Activated T-helper 1 cell treated with anti-CD3 and anti-CD28 coated beads, Interleukin-12 subunit alpha, Interleukin-12 subunit beta, Interleukin-2, Interleukin-4 antibody, amounts not matched to agents 30 ng/mL and 10 ng/mL and 1 ng/mL, durations not matched to agents 14 hours and 24 hours and 36 hours (primary cell): Measurements from ENCODE around the gene HDAC4. TPM values are rescaled to one million over a fixed set of nuclear protein-coding genes. Genes with fewer than 3 reads are reported as not detected.

Experiments used
- DNase-seq: peaks from one replicate; pipeline ENCODE4 v3.0.0; 2021; ENCODE audit warnings: low spot score
- H3K27ac Mint-ChIP-seq: one replicate; pipeline ENCODE4 v1.8.0; 2021; ENCODE audit warnings: mild to moderate bottlenecking, mixed read lengths
- H3K27me3 Mint-ChIP-seq: one replicate; pipeline ENCODE4 v1.8.0; 2022; ENCODE audit warnings: mild to moderate bottlenecking, moderate library complexity, mixed read lengths; ENCODE audit not compliant: insufficient read depth
- H3K36me3 Mint-ChIP-seq: one replicate; pipeline ENCODE4 v1.8.0; 2021; ENCODE audit warnings: low read depth, mixed read lengths
- H3K4me1 Mint-ChIP-seq: one replicate; pipeline ENCODE4 v1.8.0; 2021; ENCODE audit warnings: low read depth, mixed read lengths
- H3K4me3 Mint-ChIP-seq: one replicate; pipeline ENCODE4 v1.8.0; 2021; ENCODE audit warnings: mild to moderate bottlenecking, moderate library complexity, mixed read lengths
- H3K9me3 Mint-ChIP-seq: one replicate; pipeline ENCODE4 v1.8.0; 2021; ENCODE audit warnings: mixed read lengths
- intact Hi-C: fragments of 100-400 bp; cut with micrococcal nuclease; formaldehyde crosslinking; loops from one replicate; pipeline ENCODE4 v1.15.1; 2024
- total RNA-seq: library from RNA; stranded (reverse); gene quantifications from 2 replicates; pipeline ENCODE4 v1.2.3, GENCODE V29; 2022

The HDAC4 gene
- total RNA-seq, 1 donor from 2014 or later: 41.3 TPM

GRCh38 chr2:239337877-239338484 is 62.8 kb downstream of the HDAC4 start:
- Mint-ChIP-seq H3K27me3 (no peaks in the 10 kb centered on the region), H3K4me3 (no peak overlapping the region), H3K36me3 (peaks cover 10% of the 10 kb centered on the region), H3K27ac (no peak overlapping the region), H3K9me3 (no peaks in the 10 kb centered on the region), H3K4me1 (peaks cover 55% of the 10 kb centered on the region)
- intact Hi-C loops: no loop called here
- no peak for DNase-seq

GRCh38 chr2:239337122-239337876 is 63.5 kb downstream of the HDAC4 start:
- no peak overlapping the region for H3K4me3 Mint-ChIP-seq
- intact Hi-C loops: no loop called here
- no peak for DNase-seq
- peaks cover 8% of the 10 kb centered on the region for H3K36me3 Mint-ChIP-seq
- H3K9me3 Mint-ChIP-seq: no peaks in the 10 kb centered on the region
- H3K27ac Mint-ChIP-seq: no peak overlapping the region
- H3K27me3 Mint-ChIP-seq: no peaks in the 10 kb centered on the region
- H3K4me1 Mint-ChIP-seq: peaks cover 51% of the 10 kb centered on the region

- Mint-ChIP-seq H3K27ac (no peak overlapping the region), H3K36me3 (peaks cover 5% of the 10 kb centered on the region), H3K4me1 (peaks cover 48% of the 10 kb centered on the region), H3K9me3 (no peaks in the 10 kb centered on the region), H3K27me3 (no peaks in the 10 kb centered on the region), H3K4me3 (peak overlapping the region; percentile 19)
- intact Hi-C loops: no loop called here
- DNase-seq: no peak
Observed at GRCh38 chr2:239331560-239331959, 69.3 kb downstream of the HDAC4 start.

GRCh38 chr2:239330836-239331235 is 70.0 kb downstream of the HDAC4 start:
- peak overlapping the region; percentile 26 for H3K4me3 Mint-ChIP-seq
- H3K36me3 Mint-ChIP-seq: peaks cover 5% of the 10 kb centered on the region
- H3K4me1 Mint-ChIP-seq: peaks cover 50% of the 10 kb centered on the region
- intact Hi-C loops: no loop called here
- no peaks in the 10 kb centered on the region for H3K9me3 Mint-ChIP-seq
- peak overlapping the region; percentile 2 for H3K27ac Mint-ChIP-seq
- H3K27me3 Mint-ChIP-seq: no peaks in the 10 kb centered on the region
- no peak for DNase-seq

- Mint-ChIP-seq H3K4me1 (peaks cover 55% of the 10 kb centered on the region), H3K27me3 (no peaks in the 10 kb centered on the region), H3K36me3 (peaks cover 8% of the 10 kb centered on the region), H3K27ac (peak overlapping the region; percentile 2), H3K9me3 (no peaks in the 10 kb centered on the region), H3K4me3 (no peak overlapping the region)
- intact Hi-C loops: loop anchor here (5.0 kb wide), 1 partner anchor 1398 kb away; no protein-coding TSS in a partner anchor
- no peak for DNase-seq
Observed at GRCh38 chr2:239329972-239330572, 70.7 kb downstream of the HDAC4 start.

- Mint-ChIP-seq H3K9me3 (no peaks in the 10 kb centered on the region), H3K27me3 (no peaks in the 10 kb centered on the region), H3K4me3 (no peak overlapping the region), H3K4me1 (peaks cover 61% of the 10 kb centered on the region), H3K36me3 (peaks cover 12% of the 10 kb centered on the region), H3K27ac (peak overlapping the region; percentile 29)
- no peak for DNase-seq
- intact Hi-C loops: loop anchor here (5.0 kb wide), 1 partner anchor 1397 kb away; no protein-coding TSS in a partner anchor
Observed at GRCh38 chr2:239329284-239329971, 71.4 kb downstream of the HDAC4 start.

- peak overlapping the region; percentile 29 for H3K27ac Mint-ChIP-seq
- DNase-seq: no peak
- intact Hi-C loops: loop anchor here (5.0 kb wide), 1 partner anchor 1396 kb away; no protein-coding TSS in a partner anchor
Observed at GRCh38 chr2:239328351-239329191, 72.2 kb downstream of the HDAC4 start.

GRCh38 chr2:239327536-239328350 is 73.1 kb downstream of the HDAC4 start:
- H3K4me3 Mint-ChIP-seq: peak overlapping the region; percentile 75
- peaks cover 19% of the 10 kb centered on the region for H3K36me3 Mint-ChIP-seq
- peaks cover 78% of the 10 kb centered on the region for H3K4me1 Mint-ChIP-seq
- no peaks in the 10 kb centered on the region for H3K27me3 Mint-ChIP-seq
- peak overlapping the region; percentile 94 for H3K27ac Mint-ChIP-seq
- DNase-seq: no peak
- no peaks in the 10 kb centered on the region for H3K9me3 Mint-ChIP-seq
- intact Hi-C loops: loop anchor here (1.0 to 5.0 kb wide), 7 partner anchors 13 to 1395 kb away; no protein-coding TSS in a partner anchor

More at GRCh38 chr2:239328351-239329191, 72.2 kb downstream of the HDAC4 start:
- Mint-ChIP-seq H3K4me3 (no peak overlapping the region), H3K27me3 (no peaks in the 10 kb centered on the region), H3K4me1 (peaks cover 70% of the 10 kb centered on the region), H3K9me3 (no peaks in the 10 kb centered on the region), H3K36me3 (peaks cover 16% of the 10 kb centered on the region)

- peak; percentile 74 for DNase-seq
- H3K4me1 Mint-ChIP-seq: peaks cover 83% of the 10 kb centered on the region
- peak overlapping the region; percentile 61 for H3K4me3 Mint-ChIP-seq
- no peaks in the 10 kb centered on the region for H3K27me3 Mint-ChIP-seq
- H3K27ac Mint-ChIP-seq: peak overlapping the region; percentile 94
- no peaks in the 10 kb centered on the region for H3K9me3 Mint-ChIP-seq
- H3K36me3 Mint-ChIP-seq: peaks cover 19% of the 10 kb centered on the region
- intact Hi-C loops: loop anchor here (1.0 to 5.0 kb wide), 8 partner anchors 14 to 1395 kb away; no protein-coding TSS in a partner anchor
Observed at GRCh38 chr2:239326831-239327535, 73.8 kb downstream of the HDAC4 start.

GRCh38 chr2:239324456-239324855 is 76.4 kb downstream of the HDAC4 start:
- H3K4me3 Mint-ChIP-seq: peak overlapping the region; percentile 19
- no peak for DNase-seq
- intact Hi-C loops: no loop called here
- H3K4me1 Mint-ChIP-seq: peaks cover 85% of the 10 kb centered on the region
- H3K27ac Mint-ChIP-seq: peak overlapping the region; percentile 34
- H3K36me3 Mint-ChIP-seq: peaks cover 16% of the 10 kb centered on the region
- H3K27me3 Mint-ChIP-seq: no peaks in the 10 kb centered on the region
- H3K9me3 Mint-ChIP-seq: no peaks in the 10 kb centered on the region

- peak overlapping the region; percentile 50 for H3K27ac Mint-ChIP-seq
- intact Hi-C loops: no loop called here
- H3K4me1 Mint-ChIP-seq: peaks cover 90% of the 10 kb centered on the region
- H3K36me3 Mint-ChIP-seq: peaks cover 20% of the 10 kb centered on the region
- peak overlapping the region; percentile 41 for H3K4me3 Mint-ChIP-seq
- H3K27me3 Mint-ChIP-seq: no peaks in the 10 kb centered on the region
- no peak for DNase-seq
- H3K9me3 Mint-ChIP-seq: no peaks in the 10 kb centered on the region
Observed at GRCh38 chr2:239323447-239323846, 77.4 kb downstream of the HDAC4 start.
